Muscle layer of colon (tissue), 2 donors: ENCODE data around the gene PPP2R1A.

ENCODE experiments used
- H3K27ac ChIP-seq: one replicate; pipeline ENCODE4 v1.7.0; 2013; ENCODE audit warnings: low read depth, mild to moderate bottlenecking, low read length, moderate library complexity
- H3K27me3 ChIP-seq, 2 donors: one replicate each; pipeline ENCODE4 v1.7.0; 2013; ENCODE audit warnings: low read length in 2 of 2, mild to moderate bottlenecking in 2 of 2; ENCODE audit not compliant: insufficient read depth in 2 of 2, control insufficient read depth in 1 of 2
- H3K36me3 ChIP-seq: one replicate; pipeline ENCODE4 v1.7.0; 2013; ENCODE audit warnings: mild to moderate bottlenecking, low read length; ENCODE audit not compliant: insufficient read depth
- H3K4me1 ChIP-seq: one replicate; pipeline ENCODE4 v1.7.0; 2013; ENCODE audit warnings: mild to moderate bottlenecking, low read length; ENCODE audit not compliant: insufficient read depth
- H3K4me3 ChIP-seq, 2 donors: one replicate each; pipeline ENCODE4 v1.7.0; 2013; ENCODE audit warnings: low read length in 2 of 2, low read depth in 1 of 2, mild to moderate bottlenecking in 1 of 2, moderate library complexity in 1 of 2
- H3K9ac ChIP-seq: one replicate; pipeline ENCODE4 v1.7.0; 2013; ENCODE audit warnings: low read length
- H3K9me3 ChIP-seq: one replicate; pipeline ENCODE4 v1.7.0; 2013; ENCODE audit warnings: mild to moderate bottlenecking, low read length
- donor health status: abdominal sarcoma.
- donor health status: Adenocarcinoma of cecum.

Gene PPP2R1A

DNA sequence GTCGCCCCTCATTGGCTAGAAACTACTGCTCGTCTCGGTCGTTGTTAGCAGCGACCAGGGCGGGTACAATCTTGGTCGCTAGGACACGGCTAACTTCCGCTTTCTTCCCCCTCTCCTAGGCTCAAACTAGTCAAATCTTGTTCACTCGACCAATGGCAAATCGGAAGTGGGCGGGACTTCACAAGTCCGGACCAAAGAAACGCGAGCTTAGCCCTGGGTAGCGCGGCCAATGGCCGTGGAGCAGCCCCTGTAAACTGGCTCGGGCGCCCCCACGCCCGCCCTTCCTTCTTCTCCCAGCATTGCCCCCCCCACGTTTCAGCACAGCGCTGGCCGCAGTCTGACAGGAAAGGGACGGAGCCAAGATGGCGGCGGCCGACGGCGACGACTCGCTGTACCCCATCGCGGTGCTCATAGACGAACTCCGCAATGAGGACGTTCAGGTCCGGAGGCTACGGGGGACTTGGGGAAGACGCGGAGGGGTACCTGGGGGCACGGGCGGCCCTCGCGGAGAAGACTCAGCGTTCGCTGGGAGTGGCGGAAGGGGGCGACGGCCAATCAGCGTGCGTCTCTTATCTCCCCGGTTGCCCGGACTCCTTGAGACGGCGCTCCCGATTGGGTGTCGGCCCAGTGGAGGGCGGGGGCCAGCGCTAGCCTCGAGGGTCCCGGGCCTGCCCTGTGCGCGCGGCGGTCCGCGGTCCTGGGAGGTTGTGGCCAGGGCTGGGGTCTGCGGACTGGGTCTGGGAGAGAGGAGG lies at the start of gene PPP2R1A:
Gene PPP2R1A (plus strand): TSS at position 318 of the 752 bp plus-strand sequence. CDS start 45 bp downstream, at position 363.
- Histone ChIP-seq H3K4me3 (peak within 1 kb of the TSS; percentile 87 to 97), H3K27me3 (no peaks in the 10 kb centered on the region), H3K36me3 (peaks cover 6% of the 10 kb centered on the region), H3K9me3 (no peaks in the 10 kb centered on the region), H3K9ac (peak within 1 kb of the TSS; percentile 92), H3K4me1 (peaks cover 42% of the 10 kb centered on the region), H3K27ac (peak within 1 kb of the TSS; percentile 100)

DNA sequence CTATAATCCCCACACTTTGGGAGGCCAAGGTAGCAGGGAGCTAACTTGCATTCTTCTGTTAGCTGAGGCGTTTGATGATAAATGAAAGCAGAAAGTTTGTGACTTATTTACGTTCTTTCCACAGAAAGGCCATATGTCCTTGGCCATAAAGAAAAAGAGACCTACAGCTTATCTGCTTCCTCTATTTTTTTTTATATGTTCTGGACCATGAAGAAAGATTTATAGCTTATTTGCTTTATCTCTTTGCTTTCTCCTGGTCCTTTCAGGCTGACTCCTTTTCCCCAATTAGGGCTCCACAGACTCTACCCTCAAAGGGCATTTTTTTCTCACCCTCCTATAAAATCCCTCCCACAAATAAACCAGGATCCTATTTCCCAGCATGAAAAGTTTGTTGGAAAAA lies 48.6 kb upstream of the PPP2R1A start:
- Histone ChIP-seq H3K27ac (no peak overlapping the region), H3K9ac (no peak overlapping the region)

DNA sequence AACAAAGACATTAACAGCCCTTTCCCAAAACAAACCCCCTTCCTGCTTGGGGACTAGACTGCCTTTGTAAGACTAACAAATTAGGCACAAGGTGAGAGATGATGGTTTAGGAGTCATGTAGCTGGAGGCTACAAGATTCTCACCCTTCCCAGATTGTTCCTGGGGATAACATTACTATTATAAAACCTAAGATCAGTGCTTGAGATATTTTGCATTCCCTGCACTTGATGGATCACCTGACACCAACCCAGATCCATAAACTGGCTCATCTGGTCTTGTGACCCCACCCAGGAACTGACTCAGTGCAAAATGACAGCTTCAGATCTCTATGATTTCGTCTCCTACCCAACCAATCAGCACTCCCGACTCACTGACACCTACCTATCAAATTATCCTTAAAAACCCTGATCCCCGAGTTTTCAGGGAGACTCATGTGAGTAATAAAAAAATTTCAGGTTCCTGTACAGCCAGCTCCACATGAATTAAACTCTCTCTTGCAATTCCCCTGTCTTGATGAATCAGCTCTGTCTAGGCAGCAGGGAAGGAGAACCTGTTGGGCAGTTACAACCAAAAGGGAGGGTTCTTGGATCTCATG lies 47.8 kb upstream of the PPP2R1A start:
- H3K27ac ChIP-seq = no peak overlapping the region
- H3K27me3 ChIP-seq = no peaks in the 10 kb centered on the region
- peaks cover 17% of the 10 kb centered on the region for H3K4me1 ChIP-seq
- H3K9ac ChIP-seq = no peak overlapping the region
- H3K9me3 ChIP-seq = no peaks in the 10 kb centered on the region
- no peak overlapping the region for H3K4me3 ChIP-seq
- no peaks in the 10 kb centered on the region for H3K36me3 ChIP-seq

More for the DNA sequence above, 48.6 kb upstream of the PPP2R1A start:
- peaks cover 17% of the 10 kb centered on the region for H3K4me1 ChIP-seq
- no peaks in the 10 kb centered on the region for H3K27me3 ChIP-seq
- H3K36me3 ChIP-seq = no peaks in the 10 kb centered on the region
- H3K9me3 ChIP-seq = no peaks in the 10 kb centered on the region
- no peak overlapping the region for H3K4me3 ChIP-seq

DNA sequence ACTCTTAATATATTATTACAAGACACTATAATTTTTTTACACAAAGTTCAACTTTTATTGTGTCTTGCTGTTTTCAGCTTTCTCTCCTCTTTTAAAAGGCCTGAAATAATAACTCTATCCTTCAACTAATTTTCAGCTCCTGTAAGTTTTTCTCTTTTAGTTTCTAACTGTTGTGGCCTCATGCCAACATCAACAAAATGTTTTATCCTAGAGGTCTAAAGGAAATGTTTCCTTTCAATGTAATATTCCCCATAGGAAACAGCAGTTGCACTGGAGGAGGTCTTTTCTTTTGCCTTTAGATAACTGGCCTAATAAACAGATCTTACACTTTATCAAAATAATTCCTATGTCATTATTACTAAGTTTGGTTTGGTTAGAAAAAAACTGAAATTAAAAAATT lies 41.6 kb upstream of the PPP2R1A start:
- no peaks in the 10 kb centered on the region for H3K36me3 ChIP-seq
- no peak overlapping the region for H3K4me3 ChIP-seq
- no peaks in the 10 kb centered on the region for H3K27me3 ChIP-seq
- no peaks in the 10 kb centered on the region for H3K4me1 ChIP-seq
- H3K27ac ChIP-seq = no peak overlapping the region
- H3K9ac ChIP-seq = no peak overlapping the region
- no peaks in the 10 kb centered on the region for H3K9me3 ChIP-seq

DNA sequence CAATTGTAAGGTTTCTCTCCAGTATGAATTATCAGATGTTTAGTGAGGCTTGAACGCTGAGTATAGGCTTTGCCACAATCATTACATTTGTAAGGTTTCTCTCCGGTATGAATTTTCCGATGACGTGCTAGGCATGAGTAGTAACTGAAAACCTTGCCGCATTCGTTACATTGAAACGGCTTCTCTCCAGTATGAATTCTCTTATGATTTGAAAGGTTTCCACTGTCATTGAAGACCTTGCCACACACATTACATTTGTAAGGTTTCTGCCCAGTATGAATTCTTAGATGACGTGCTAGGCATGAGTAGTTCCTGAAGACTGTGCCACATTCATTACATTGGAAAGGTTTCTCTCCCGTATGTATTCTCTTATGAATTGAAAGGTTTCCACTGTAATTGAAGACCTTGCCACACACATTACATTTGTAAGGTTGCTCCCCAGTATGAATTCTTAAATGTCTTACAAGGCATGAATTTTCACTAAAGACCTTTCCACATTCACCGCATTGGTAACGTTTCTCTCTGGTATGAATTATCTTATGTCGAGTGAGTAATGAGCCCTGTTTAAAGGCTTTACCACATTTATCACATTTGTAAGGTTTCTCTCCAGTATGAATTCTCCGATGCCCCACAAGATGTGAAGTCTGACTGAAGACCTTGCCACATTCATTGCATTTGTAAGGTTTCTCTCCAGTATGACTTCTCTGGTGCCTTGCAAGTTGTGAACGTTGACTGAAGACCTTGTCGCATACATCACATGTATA lies 34.1 kb upstream of the PPP2R1A start:
- H3K27ac ChIP-seq = no peak overlapping the region
- H3K9ac ChIP-seq = no peak overlapping the region
- H3K4me1 ChIP-seq = no peaks in the 10 kb centered on the region
- peaks cover 38% of the 10 kb centered on the region for H3K36me3 ChIP-seq
- H3K9me3 ChIP-seq = peaks cover 9% of the 10 kb centered on the region
- H3K4me3 ChIP-seq = no peak overlapping the region
- no peaks in the 10 kb centered on the region for H3K27me3 ChIP-seq

DNA sequence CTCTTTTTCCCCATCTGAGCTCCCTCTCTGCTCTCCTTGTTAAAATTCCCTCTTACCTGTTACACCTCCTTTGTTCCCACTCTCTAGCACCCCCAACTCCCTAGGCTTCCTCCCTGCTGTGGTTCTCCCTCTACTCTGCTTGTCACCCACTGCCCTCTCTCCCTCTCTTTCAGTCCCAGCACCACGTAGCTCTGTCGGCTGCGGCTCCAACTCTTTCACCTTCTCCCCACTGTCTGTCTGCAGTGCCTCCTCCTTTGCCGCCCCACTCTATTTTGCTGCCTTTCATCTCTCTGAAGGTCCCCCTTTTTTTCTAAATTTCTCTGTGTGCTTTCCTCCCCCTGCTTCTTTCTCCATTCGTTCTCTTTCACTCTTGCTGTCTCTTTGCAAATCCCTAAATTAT lies 19.5 kb upstream of the PPP2R1A start:
- H3K9ac ChIP-seq = peak overlapping the region; percentile 86

DNA sequence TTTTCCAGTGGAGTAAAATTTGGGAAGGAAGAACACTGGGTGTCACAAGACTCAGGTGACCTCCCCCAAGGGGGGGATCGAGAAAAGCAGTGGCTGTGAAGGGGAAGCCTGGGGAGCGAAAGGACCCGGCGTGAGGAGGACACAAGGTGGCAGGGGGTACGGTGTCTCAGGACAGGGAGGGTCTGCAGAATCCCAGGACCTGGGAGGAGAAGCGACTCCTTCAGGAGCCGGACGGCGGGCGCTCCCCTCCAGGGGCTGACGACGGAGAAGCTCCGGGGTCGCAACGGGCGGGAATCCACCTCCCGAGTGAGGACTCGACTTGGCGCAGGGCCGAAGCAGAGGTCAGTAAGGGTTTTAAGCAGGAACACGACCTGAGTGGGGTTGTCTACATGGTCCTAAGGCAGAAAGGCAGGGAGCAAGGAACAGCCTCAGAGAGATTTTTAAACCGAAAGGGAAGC lies 19.0 kb upstream of the PPP2R1A start:
- Histone ChIP-seq H3K4me1 (peaks cover 15% of the 10 kb centered on the region), H3K9me3 (no peaks in the 10 kb centered on the region), H3K27me3 (no peaks in the 10 kb centered on the region), H3K9ac (peak overlapping the region; percentile 86), H3K27ac (peak overlapping the region; percentile 85), H3K4me3 (peak overlapping the region; percentile 84 to 92), H3K36me3 (peaks cover 14% of the 10 kb centered on the region)

More for the DNA sequence above, 19.5 kb upstream of the PPP2R1A start:
- Histone ChIP-seq H3K36me3 (peaks cover 17% of the 10 kb centered on the region), H3K4me3 (peak overlapping the region; percentile 84 to 92), H3K9me3 (no peaks in the 10 kb centered on the region), H3K27me3 (no peaks in the 10 kb centered on the region), H3K4me1 (peaks cover 15% of the 10 kb centered on the region), H3K27ac (no peak overlapping the region)

DNA sequence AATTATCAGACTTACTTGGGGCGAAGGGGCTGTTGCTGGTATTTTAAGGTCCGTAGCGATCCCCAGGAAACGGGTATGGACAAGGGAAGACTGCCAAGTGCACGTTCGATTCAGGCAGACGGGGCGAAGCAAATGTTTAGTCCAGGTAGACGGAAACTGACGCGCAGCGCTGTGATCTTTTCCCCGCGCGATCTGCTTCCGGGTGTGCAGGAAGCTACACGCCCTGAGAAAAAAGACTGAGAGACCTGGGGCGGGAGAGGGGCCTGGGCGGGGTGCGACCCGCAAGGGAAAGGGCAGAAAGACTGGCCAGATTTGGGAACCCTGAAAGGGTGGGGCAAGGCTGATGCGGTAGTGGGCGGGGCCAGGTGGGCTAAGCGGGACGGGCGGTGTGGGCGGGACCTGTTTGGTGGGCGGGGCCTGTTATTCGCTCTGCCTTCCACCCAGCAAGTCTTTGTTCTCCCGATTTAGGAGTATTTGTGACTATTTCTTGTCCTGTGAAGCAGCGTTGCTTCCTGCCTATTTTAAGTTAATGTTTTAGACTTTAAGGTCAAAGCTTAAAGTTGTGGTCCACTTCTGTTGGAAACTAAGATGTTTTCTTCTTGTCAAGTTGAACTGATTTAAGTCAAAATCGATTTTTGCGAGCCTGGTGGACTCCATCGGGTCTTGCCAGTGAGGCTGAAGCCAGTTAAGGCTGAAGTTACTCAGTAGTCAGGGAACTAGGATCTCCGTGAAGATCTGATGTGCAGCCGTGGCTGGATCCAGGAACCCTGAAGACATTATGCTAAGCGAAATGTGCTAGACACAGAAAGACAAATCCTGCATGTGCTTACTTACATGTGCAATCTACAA lies 18.3 kb upstream of the PPP2R1A start, which contains the start of gene ZNF836:
Gene ZNF836 (minus strand): TSS at position 301 of the 849 bp plus-strand sequence. CDS start 3,549 bp downstream, outside the sequence.
- H3K36me3 ChIP-seq = peaks cover 14% of the 10 kb centered on the region

DNA sequence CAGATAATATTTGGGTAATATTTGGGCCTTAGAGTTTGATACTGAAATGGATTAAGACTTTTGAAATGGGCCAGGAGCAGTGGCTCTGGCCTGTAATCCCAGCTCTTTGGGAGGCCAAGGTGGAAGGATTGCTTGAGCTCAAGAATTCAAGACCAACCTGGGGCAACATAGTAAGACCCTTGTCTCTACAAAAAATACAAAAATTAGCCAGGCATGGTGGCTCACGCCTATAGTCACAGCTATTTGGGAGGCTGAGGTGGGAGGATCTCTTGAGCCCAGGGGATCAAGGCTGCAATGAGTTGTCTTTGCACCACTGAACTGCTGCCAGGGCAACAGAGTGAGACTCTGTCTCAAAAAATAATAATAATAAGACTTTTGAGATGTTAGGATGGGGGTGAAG lies 17.5 kb upstream of the PPP2R1A start:
- H3K36me3 ChIP-seq = peaks cover 9% of the 10 kb centered on the region
- H3K9ac ChIP-seq = no peak overlapping the region
- H3K4me3 ChIP-seq = peak overlapping the region in 1 of 2 donors; percentile 92
- H3K27ac ChIP-seq = no peak overlapping the region
- H3K4me1 ChIP-seq = peaks cover 15% of the 10 kb centered on the region
- H3K9me3 ChIP-seq = no peaks in the 10 kb centered on the region
- no peaks in the 10 kb centered on the region for H3K27me3 ChIP-seq

More for the DNA sequence above, 18.3 kb upstream of the PPP2R1A start, which contains the start of gene ZNF836:
- H3K4me3 ChIP-seq = peak within 1 kb of the TSS; percentile 84 to 92
- no peaks in the 10 kb centered on the region for H3K27me3 ChIP-seq
- H3K27ac ChIP-seq = peak within 1 kb of the TSS; percentile 85
- H3K9me3 ChIP-seq = no peaks in the 10 kb centered on the region
- peak within 1 kb of the TSS; percentile 86 for H3K9ac ChIP-seq
- peaks cover 15% of the 10 kb centered on the region for H3K4me1 ChIP-seq

DNA sequence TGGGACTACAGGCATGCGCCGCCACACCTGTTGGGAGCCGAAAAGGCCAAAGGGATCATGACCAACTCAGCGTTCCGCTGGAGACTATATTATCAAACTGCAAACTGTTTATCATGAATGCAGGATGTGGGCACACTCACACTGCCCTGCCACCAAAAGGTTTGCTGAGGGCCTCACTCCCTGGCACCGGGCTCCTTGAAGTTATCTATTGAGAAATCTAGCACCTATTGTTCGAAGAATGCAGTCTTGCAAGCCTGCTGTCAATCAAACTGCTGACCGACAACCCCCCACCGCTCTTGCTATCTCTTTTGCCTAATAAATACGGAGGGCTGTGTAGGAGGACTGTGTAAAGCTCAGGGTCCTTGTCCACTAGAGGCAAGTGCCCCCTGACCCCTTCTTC lies 13.3 kb upstream of the PPP2R1A start:
- Histone ChIP-seq H3K4me3 (no peak overlapping the region), H3K27ac (no peak overlapping the region), H3K9ac (no peak overlapping the region), H3K36me3 (no peaks in the 10 kb centered on the region), H3K9me3 (no peaks in the 10 kb centered on the region), H3K4me1 (peaks cover 6% of the 10 kb centered on the region), H3K27me3 (no peaks in the 10 kb centered on the region)
